ENCODE measurements around the gene GPR37L1.
"Not testable (repeated sequence)": the region's sequence is repeated elsewhere in the genome, so short reads cannot be mapped to it uniquely, and the experiment has no call there.

The GPR37L1 gene

DNA sequence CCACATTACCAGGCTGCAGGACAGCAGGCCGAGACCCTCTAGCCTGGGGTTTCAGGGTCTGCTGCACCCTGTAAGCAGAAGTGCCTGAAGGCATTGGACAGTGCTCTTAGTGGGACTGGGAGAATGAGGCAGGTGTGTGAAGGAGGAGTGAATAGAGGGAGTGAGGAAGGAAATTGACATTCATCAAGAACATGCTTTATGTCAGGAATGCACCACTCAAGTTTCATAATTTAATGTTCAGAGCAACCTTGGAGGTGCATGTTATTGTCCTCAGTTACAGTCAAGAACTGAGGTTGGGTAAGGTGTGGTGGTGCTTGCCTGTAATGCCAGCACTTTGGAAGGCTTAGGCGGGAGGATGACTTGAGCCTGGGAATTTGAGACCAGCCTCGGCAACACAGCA, 11.7 kb upstream of the GPR37L1 start:
- no peak for DNase-seq

- not testable (repeated sequence) for DNase-seq
Observed at GRCh38 chr1:202111589-202111988, 11.1 kb upstream of the GPR37L1 start.

- no peak for DNase-seq
Observed at GRCh38 chr1:202112859-202113689, 9.6 kb upstream of the GPR37L1 start.

DNA sequence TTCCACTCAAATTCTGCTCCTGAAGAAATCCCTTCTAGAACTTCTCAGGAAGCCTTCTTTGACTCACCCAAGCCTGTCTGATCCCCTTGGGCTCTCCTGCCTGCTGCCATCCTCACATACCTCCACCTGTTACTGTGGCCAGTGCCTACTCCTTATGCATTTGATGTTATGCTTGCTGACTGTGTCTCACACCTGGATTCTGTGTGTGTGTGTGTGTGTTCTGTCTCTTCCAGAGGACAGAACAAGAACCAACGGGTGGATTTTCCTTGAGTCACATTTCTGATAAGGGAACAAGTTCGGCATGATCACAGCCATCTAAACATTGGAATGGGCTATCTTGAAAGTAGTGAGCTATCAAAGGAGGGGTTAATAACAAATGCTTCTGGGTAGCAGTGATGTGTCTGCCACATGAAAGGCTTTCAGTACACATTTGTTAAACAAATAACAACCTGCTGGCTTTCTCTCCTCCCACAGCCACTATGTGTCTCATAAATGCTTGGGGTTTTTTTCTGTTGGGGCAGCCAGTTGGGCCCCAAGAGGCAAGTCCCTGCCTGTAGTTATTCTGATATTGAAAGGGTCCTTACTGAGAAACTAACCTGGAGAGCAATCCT, 8.9 kb upstream of the GPR37L1 start:
- no peak for DNase-seq

- no peak for DNase-seq
Observed at GRCh38 chr1:202116287-202116686, 6.4 kb upstream of the GPR37L1 start.

- no peak for DNase-seq
Observed at GRCh38 chr1:202117898-202118371, 4.8 kb upstream of the GPR37L1 start.

DNA sequence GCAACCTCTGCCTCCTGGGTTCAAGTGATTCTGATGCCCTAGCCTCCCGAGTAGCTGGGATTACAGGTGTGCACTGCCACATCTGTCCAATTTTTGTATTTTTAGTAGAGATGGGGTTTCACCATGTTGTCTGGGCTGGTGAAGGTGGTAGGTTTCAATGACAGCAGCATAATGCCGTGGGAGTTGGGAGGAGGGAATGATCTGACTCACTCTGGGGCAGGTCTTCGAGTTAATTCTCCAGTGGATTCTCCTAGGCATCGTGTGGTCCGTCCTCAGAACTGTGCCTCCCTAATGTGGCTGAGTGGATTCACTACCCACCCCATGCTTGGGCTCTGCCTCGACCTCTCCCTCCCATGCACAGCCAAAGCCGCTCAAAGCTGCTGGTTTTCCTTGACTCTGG, 1.7 kb upstream of the GPR37L1 start:
- no peak for DNase-seq

- DNase-seq: no peak
Observed at GRCh38 chr1:202123336-202123813, 658 bp downstream of the GPR37L1 start.

- DNase-seq: no peak
Observed at GRCh38 chr1:202124142-202124541, 1.4 kb downstream of the GPR37L1 start.

DNA sequence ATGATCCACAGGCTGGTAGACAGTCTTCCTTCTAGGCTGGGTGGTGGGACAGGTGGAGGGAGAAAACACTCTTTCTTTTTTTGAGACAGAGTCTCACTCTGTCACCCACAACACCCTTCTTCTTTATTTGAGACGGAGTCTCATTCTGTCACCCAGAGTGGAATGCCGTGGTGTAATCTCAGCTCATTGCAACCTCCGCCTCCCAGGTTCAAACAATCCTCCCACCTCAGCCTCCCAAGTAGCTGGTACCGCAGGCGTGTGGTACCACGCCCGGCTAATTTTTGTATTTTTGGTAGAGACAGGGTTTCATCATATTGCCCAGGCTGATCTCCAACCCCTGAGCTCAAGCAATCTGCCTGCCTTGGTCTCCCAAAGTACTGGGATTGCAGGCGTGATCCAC, 2.9 kb downstream of the GPR37L1 start:
- DNase-seq: no peak

- no peak for DNase-seq
Observed at GRCh38 chr1:202126426-202126825, 3.7 kb downstream of the GPR37L1 start.

DNA sequence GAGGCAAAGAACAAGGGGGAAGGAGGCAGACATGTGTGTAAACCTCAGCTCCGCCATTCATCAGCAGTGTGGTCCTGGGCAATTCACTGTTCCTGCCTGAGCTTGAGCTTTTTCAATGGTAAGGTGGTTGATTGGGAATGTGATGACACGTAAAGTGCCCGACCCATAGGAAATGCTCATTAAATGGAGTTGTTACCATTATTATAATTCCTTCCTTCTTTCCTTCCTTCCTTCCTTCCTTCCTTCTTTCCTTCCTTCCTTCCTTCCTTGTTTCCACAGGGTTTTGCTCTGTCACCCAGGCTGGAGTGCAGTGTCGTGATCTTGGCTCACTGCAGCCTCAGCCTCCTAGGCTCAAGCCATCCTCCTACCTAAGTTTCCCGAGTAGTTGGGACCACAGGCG, 4.3 kb downstream of the GPR37L1 start:
- DNase-seq: no peak

GRCh38 chr1:202127836-202128622, 5.3 kb downstream of the GPR37L1 start:
- DNase-seq: no peak

- DNase-seq: no peak
Observed at GRCh38 chr1:202129453-202130296, 7.0 kb downstream of the GPR37L1 start.

- DNase-seq: no peak
Observed at GRCh38 chr1:202130297-202130721, 7.6 kb downstream of the GPR37L1 start.

- DNase-seq: no peak
Observed at GRCh38 chr1:202130816-202131522, 8.3 kb downstream of the GPR37L1 start.

- DNase-seq: no peak
Observed at GRCh38 chr1:202131956-202132821, 9.5 kb downstream of the GPR37L1 start.

DNA sequence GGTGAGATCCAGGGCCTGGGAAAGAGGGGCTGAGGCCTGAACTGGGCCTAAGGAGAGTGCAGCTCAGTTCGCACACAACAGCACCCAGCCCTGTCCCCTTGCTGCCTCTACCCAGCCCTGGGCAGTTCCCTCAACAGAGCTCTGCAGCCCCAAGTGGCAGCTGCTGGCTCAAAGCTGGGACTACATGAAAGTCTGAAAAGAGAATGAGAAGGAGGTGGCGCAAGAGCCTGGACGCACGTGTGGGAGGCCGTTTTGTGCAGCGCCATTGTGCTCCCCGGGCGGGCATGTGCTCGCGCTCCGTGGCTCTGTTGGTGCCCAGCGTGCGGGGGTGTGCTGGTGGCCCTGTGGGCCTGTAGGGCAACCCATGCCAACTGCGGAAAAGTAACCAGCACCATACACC, 10.3 kb downstream of the GPR37L1 start:
- DNase-seq: no peak

GRCh38 chr1:202133496-202133895, 10.8 kb downstream of the GPR37L1 start:
- no peak for DNase-seq

- DNase-seq: no peak
Observed at GRCh38 chr1:202133989-202134388, 11.3 kb downstream of the GPR37L1 start.
